ENCODE results near the gene MMP12. TPM values are rescaled to one million over a fixed set of nuclear protein-coding genes. Genes with fewer than 3 reads are reported as not detected.
"Not testable (repeated sequence)": the region's sequence is repeated elsewhere in the genome, so short reads cannot be mapped to it uniquely, and the experiment has no call there.

The MMP12 gene
- not detected for polyA plus RNA-seq (ENCODE audit: insufficient read length in 10 of 10)
- long read RNA-seq, donor 1, result 0 reads
- long read RNA-seq, donor 2, result 0 reads
- long read RNA-seq, donor 3, result 0 reads
- long read RNA-seq, donor 4, result 0 reads
- long read RNA-seq, donor 5, result 0 reads
- long read RNA-seq, donor 6, result 0 reads
- long read RNA-seq, donor 7, result 0 reads
- long read RNA-seq, donor 8, result 0 reads
- long read RNA-seq, donor 9, result 0 reads

DNA sequence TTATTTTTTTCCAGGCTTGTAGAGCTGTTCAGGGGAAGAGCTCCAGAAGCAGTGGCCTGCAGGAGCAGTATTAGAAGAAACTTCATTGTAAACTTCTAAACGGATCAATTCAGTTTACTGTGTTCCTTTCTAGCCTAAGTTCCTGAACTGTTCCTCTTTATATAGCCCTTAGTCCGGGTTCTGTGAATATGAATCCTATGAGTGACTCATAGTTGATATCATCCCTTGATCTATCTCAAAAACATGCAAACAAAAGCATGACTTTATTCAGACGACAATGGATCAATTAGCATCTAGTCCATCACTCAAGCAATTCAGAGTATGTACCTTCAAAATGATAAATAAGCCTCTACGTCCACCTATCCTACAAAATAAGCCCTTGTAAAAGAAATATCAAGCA, at the start of gene MMP12:
Gene MMP12, minus strand, starts transcription at position 131 of the 400 bp plus-strand sequence. Its CDS starts 45 bp downstream, at position 86.
- DNase-seq, result no peak

DNA sequence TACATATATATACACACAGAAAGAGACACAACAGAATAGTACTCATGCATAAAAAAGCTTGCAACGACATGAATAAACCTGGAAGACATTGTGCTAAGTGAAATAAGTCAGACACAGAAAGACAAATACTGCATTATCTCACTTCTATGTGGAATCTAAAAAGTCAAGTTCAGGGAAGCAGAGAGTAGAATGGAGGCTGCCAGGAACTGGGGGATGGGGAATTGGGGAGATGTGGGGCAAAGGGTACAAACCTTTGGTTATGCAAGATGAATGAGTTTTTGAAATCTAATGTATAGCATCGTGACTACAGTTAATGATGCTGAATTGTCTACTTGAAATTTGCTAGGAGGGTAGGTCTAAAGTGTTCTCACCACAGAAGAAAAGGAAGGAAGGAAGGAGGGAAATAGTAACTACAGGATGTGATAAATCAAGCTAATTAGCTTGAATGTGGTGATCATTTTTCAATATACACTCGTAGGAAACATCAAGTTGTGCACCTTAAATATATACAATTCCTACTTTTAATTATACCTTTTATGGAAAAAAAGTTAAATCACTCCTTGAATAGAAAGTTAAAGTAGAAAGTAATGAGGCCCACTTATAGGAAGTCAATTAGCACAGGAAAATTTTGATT, 46.9 kb upstream of the MMP12 start:
- no peak for DNase-seq

DNA sequence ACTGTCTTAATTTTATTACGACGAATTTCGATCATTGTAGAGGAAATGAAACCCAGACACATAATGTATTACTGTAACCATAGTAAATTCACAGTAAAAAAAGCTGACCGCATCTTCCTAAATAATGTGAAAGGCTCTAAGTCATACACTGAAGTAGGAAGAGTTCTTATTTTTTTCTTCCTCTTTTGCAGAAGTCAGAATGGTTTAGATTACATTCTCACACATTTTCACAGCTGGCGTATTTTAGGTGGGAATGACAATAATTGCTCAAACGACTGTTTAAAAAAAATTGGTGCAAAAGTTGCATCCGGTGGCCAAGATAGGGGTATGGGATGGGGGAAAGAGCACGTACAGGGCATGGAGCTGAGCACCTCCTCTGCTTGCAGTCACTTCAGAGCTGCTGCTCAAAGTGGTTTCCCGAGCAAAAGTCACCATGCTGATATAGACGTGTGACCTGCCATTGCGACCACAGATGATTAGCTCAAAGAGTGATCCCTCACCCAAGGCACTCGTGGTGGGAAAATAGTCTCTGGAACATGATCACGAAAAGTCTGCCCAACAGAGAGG, 45.4 kb upstream of the MMP12 start:
- DNase-seq, result no peak

DNA sequence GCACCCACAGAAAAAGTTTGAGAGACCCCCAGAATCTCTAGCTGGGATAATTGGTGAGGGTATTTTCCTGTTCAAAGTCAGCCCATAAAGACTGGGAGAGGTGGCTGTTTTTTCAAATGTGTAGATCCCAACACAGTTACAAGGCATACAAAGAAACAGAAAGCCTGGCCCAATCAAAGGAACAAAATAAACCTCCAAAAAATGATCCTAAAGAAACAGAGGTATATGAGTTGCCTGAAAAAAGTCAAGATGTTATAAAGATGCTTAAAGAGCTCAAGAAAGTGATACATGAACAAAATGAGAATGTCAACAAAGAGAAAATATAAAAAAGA, 40.2 kb upstream of the MMP12 start:
- no peak for DNase-seq

DNA sequence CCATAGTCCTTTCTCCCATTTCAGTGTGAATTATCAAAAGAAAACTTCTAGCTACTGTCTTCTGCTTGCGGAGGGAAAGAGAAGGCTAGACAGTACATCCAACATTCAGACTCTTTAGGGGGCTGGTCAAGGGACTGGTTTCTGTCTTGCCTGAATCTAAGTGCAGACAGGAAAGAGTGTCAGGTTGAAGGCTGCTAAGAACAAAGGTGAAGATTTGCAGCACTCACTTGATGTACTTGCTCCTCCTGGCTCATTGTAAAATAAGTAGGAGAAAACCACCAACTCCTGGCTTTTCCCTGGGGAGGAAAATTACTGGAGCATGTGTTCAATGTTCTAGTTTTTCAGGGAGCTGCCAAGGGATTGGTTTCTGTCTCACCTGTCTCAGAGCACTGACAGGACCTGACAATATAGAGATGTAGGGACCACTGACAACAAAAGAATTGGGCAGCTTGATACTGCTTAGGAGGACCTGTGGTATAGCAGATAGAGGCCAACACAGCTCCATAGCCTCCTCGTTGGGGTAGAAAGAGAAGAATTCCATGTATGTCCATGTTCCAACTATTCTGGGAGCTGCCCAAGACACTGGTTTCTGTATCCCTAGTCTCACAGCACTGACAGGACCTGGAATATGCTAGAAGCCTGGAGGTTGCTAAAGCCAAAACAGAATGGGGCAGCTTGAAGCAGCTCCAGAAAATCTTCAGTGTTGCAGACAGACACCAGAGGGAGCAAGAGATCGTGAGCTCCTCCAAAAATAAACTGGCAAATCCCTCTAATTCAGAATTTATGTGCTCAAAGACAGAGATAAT, 39.7 kb upstream of the MMP12 start:
- DNase-seq, result peak; percentile 27 to 46 (median 33)

DNA sequence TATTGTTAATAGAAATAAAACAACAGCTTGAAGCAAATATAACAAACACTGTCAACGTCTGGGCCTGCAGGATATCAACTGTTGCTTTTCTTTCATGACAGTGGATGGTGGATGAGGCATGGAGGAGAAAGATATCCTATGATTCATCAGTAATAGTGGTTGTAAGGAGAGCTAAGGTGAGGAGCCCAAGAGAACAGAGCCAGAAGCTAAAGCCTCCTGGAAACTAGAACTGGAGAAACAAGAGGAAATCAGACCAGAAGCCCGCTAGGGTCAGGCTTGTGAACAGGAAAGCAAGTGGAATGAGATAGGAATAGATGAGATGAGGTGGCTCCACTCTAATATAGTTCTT, 37.7 kb upstream of the MMP12 start:
- DNase-seq, result no peak

DNA sequence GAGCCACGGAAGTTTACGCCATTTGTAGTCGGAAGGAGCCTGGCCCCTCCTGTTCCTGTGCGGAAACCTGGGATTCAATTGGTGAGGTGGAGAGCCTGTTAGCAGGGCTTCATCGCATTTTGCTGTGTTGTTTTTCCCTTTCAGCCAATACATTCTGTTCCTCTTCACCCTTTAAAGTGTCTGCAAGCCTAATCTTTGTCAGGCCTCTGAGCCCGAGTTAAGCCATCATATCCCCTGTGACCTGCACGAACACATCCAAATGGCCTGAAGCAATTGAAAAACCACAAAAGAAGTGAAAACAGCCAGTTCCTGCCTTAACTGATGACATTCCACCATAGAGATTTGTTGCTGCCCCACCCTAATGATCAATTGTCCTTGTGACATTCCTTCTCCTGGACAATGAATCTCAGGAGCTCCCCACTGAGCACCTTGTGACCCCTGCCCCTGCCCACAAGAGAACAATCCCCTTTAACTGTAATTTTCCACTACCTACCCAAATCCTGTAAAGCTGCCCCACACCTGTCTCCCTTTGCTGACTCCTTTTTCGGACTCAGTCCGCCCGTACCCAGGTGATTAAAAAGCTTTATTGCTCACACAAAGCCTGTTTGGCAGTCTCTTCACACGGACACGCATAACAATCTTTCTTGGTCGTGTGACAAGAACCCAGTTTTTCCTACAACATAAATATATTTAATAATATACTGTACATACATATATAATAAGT, 37.1 kb upstream of the MMP12 start:
- no peak for DNase-seq

DNA sequence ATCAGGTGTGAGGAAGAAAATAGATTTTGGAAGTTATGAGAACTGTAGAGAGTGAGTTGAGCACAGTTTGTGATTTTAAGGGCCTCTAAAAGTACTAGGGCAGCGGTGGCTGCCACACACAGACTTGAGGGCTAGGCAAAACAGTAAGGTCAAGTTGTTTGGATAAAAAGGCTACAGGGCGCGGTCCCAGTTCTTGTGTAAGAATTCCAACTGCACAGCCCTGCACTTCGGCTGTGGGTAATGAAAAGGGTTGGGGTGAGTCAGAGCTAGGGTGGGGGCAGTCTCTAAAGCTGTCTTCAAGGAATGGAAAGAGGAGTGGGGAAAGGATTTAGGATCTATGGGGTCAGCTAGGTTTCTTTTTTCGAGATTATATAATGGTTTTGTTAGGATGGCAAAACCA, 31.1 kb upstream of the MMP12 start:
- DNase-seq, result not testable (repeated sequence)

DNA sequence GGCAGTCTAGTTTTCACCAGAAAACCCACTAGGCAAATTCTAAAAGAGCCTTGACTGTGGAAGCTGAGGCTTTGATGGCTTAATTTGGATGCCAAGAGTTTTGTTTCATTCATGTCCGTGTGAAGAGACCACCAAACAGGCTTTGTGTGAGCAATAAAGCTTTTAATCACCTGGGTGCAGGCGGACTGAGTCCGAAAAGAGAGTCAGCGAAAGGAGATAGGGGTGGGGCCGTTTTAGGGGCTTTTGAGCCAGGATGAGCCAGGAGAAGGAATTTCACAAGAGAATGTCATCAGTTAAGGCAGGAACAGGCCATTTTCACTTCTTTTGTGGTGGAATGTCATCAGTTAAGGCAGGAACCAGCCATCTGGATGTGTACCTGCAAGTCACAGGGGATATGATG, 29.1 kb upstream of the MMP12 start:
- not testable (repeated sequence) for DNase-seq

DNA sequence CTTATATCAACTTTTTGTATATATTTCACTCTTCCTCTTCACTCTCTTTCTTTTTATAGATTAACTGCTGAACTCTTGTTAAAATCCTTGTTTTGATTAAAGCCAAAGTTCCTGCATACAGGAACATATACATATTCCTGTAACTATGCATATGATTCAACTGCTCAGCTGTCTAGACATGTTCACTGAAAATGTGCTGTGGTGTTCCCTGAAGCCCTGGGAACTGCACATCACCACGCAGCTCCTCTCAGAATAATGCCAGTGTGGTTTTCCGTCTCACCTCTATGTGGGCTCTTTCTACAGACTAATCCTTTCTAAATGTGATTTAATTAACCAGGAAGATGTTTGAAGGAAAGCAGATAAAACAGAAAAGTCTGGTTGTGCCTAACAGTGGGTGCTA, 25.6 kb upstream of the MMP12 start:
- no peak for DNase-seq

DNA sequence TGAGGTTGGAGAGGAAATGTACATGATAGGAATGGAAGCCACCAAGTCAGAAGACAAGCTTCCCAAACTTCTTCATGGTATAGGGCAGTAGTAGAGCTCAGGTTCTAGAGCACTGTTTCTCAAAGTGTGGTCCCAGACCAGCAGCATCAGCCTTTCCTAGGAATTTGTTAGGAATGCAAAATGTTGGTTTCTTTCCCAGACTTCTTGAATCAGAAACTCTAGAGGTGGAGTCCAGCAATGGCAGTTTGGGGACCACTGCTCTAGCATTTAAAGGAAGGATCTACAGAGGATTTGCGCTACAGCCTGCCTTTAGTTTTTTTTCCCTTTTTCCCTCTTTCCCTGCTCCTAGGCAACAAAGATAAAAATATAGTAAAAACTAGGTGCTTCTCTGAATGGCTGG, 17.0 kb upstream of the MMP12 start:
- DNase-seq, result peak in 2 of 3 donors; percentile 5 to 13

DNA sequence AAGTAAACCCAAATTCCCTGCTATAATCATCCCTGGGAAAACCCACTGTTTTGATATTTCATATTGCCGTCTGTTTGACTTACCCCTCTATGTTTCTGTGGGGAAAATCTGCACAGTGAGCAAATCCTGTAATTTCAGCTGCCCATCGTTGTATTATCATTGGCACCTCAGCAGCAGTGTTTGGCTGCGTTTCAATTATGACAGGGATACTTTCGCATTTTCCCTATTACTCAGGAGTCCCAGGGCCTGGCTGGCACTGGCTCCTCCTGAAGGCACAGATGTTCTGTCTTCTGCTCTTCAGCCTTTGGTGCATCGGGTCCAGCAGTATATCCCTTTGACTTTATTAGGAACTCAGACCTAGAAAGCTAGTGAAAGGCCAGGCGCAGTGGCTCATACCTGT, 12.2 kb upstream of the MMP12 start:
- DNase-seq, result peak in 1 of 3 donors; percentile 5

DNA sequence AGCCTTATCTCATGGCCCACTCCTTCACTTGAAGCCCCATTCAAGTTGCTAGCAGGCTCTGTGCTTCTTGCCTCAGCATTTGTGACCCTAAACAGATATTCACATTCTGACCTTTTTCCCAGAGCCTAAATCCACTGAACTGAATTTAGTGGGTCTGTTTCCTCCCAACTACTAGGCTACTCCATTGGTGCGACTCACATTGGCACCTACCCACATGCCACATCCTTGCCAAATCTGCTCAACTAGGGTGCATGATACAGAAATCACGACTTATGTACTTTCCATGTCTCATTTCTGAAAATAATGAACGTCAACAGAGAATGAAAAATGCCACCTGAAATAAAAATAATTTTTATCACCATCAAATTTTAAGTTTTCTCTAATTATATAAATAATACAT, 8.4 kb upstream of the MMP12 start:
- DNase-seq, result no peak

DNA sequence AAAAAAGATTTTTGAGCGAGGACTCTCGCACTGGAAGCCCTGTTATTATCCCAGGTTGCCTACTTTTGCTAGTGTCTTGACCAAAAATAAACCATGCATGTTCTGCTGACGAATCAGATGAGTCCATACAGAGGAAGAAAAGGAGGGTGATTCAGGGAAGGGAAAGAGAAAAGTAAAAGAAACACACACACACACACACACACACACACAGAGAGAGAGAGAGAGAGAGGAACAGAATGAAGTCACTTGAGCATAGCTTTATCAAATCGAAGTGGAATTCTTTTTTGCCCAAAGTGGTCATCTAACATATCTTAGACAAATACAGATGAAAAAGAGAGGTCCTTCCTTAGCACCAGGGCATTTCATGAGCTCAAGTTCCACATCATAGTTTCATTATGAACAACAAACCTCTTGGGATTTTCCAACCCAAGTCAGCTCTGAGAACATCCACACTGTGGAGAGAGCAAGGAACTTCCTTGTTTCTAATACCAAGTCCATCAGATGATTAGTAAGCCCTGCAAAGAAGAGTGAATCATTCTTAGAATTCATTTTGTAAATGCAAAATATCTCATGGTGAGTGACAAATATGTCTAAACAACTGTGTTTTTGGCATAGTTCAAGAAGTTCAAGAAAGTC, 7.7 kb upstream of the MMP12 start:
- peak in 1 of 3 donors; percentile 75 for DNase-seq

DNA sequence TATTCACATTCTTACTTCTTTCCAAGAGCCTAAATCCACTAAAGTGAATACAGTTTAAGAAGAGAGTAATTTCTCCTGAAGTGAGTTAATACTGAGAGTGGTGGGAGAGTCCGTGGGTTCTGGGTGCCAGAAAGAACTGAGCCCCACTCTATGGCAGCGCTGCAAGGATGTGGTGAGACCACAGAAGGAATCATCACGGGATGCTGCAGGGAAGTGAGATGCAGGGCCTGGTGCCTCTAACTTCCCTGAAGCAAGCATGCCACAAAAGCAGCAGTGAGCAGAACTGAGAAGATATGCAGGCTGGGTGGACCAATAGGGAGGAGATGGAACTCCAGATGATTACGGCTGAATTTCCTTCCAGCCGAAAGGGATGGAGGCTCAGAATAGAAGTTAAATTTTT, 5.0 kb upstream of the MMP12 start:
- no peak for DNase-seq

DNA sequence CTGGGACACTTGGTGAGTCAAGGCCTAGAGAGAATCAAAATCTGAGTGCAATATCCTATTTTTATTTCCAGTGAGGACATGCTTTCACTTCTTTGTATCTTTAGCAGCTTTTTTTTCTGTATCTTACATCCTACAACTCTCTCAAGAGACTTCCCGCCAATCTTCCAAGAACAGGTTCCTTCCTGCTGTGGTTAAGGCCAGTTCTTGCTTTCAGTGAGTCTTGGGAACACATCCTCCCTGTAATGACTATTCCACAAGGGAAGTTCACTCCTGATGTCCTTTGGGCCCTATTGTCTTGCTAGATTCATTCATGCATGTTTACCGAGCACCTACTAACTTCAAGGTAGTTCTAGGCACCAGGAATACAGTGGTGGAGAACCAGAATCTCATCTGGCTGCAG, 3.8 kb upstream of the MMP12 start:
- no peak for DNase-seq

DNA sequence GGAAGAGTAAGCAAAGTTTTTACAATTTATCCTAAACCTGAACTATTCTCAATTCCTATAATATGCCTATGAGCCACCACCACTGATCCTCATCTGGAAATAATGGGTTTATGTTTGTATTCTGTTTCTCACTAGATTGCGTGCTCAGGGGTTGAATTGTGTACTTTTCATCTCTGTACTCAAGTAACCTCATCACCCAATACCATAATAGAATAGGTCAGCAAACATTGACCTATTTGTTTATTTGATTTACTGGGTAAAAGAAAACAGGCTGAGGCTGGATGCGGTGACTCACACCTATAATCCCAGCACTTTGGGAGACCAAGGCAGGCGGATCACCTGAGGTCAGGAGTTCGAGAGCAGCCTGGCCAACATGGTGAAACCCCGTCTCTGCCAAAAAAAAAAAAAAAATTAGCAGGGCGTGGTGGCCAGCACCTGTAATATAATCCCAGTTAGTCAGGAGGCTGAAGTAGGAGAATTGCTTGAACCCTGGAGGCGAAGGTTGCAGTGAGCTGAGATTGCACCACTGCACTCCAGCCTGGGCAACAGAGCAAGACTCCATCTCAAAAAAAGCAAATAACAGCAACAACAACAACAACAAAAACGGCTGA, 5.3 kb downstream of the MMP12 start:
- not testable (repeated sequence) for DNase-seq

DNA sequence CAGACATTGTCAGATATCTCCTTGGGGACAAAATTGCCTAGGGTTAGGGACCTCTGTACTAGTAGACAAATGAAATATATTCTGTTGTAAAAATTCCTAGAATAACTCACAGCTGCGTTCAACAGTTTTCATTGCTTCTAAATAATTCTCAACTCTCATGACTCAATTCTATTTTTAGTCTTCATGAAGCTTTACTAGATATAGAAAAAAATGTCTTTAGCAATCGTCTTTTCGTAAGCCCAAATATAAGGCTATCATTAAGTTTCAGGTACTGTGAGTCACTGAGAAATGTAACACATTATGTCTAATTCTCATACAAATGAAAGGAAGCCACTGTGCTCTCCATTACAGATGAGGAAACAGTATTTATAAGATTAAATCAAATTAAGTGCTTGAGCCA, 6.4 kb downstream of the MMP12 start:
- DNase-seq, result peak in 1 of 3 donors; percentile 33

DNA sequence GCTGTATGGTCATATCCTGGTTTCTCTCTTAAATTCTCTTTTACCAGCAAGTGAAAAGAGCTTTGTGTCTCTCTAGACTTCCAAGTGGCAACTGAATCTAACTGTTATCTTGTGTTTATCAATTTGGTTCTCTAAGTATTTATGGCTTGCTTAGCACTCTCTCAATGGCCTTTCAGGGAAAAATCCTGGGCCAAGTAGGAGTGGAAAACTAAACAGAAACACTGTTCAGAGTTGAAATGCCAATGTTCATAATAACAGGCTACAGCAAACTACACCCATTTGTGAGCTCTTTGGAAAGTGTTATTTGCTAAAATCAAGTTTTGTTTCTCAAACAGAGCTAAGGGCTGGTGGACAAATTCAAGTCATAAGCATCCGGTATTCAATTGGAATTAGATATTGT, 10.1 kb downstream of the MMP12 start:
- DNase-seq, result no peak

DNA sequence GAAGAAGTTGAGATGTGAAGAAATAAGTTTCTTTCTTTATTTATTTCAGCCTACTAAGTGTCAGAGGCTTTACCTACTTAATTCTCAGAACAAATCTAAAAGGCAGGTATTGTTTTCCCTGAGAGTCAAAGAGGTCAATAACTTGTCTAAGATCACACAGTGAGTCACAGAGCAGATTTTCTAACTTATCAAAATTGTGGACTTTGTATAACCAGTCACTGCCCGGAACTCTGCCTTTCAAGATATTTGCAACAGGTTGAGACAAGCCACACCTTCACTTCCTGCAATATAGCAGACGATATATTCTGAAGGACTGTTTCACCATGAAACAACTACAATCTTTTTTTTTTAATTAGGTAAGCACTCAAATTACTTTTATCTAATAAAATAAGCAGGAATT, 20.8 kb downstream of the MMP12 start:
- no peak for DNase-seq

DNA sequence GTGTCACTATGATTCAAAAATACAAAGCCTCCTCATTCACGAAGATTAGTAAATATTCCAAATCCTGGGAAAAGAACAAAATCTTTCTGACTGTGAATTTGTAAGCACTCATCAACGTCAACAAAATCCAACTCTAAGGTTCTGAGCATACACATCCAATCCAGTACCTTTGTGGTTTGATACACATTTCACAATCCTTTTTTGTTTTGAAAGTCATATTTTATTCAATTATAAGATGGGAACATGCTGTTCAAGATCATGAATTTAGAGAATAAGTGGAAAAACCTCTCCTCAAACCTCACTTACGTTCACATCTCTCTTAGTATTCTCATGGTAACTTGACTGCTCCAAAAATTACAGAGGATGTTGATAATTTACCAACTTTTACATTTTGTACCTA, 21.7 kb downstream of the MMP12 start:
- no peak for DNase-seq

Data from muscle of back (tissue), 13 donors.